H9 (cell line): Measurements from ENCODE around the gene IGSF9B. TPM values are rescaled to one million over a fixed set of nuclear protein-coding genes. Genes with fewer than 3 reads are reported as not detected.

Source experiments
- DNase-seq: peaks from one replicate; pipeline ENCODE4 v3.0.0-alpha.2; 2017
- H2AFZ ChIP-seq: one replicate; pipeline ENCODE4 v1.6.1; 2013; ENCODE audit warnings: mild to moderate bottlenecking, low read length, control low read depth, moderate library complexity
- H2AK5ac ChIP-seq: 2 replicates; pipeline ENCODE4 v1.6.1; 2013; ENCODE audit warnings: low read length, control low read depth, mixed read lengths; ENCODE audit not compliant: insufficient read length
- H2BK120ac ChIP-seq: one replicate; pipeline ENCODE4 v1.6.1; 2013; ENCODE audit warnings: low read depth, mild to moderate bottlenecking, low read length, control low read depth, inconsistent platforms; ENCODE audit not compliant: poor library complexity, severe bottlenecking
- H2BK12ac ChIP-seq: 2 replicates; pipeline ENCODE4 v1.6.1; 2013; ENCODE audit warnings: low read length, control low read depth, mixed read lengths, low read depth; ENCODE audit not compliant: insufficient read length
- H2BK15ac ChIP-seq: 2 replicates; pipeline ENCODE4 v1.6.1; 2013; ENCODE audit warnings: low read depth, low read length, control low read depth
- H2BK20ac ChIP-seq: one replicate; pipeline ENCODE4 v1.6.1; 2013; ENCODE audit warnings: low read depth, mild to moderate bottlenecking, low read length, control low read depth, inconsistent platforms; ENCODE audit not compliant: poor library complexity, severe bottlenecking
- H2BK5ac ChIP-seq: 2 replicates; pipeline ENCODE4 v1.6.1; 2013; ENCODE audit warnings: low read length, control low read depth, mixed read lengths; ENCODE audit not compliant: insufficient read length
- H3K14ac ChIP-seq: 2 replicates; pipeline ENCODE4 v1.6.1; 2013; ENCODE audit warnings: low read length, control low read depth; ENCODE audit not compliant: insufficient read depth
- H3K18ac ChIP-seq: 2 replicates; pipeline ENCODE4 v1.6.1; 2013; ENCODE audit warnings: low read depth, mild to moderate bottlenecking, mixed read lengths, low read length, control low read depth; ENCODE audit not compliant: insufficient read length
- H3K23ac ChIP-seq: 2 replicates; pipeline ENCODE4 v1.6.1; 2013; ENCODE audit warnings: low read length, control low read depth, mixed read lengths, low read depth; ENCODE audit not compliant: insufficient read length
- H3K23me2 ChIP-seq: 2 replicates; pipeline ENCODE4 v1.6.1; 2013; ENCODE audit warnings: low read depth, mild to moderate bottlenecking, mixed read lengths, low read length, control low read depth; ENCODE audit not compliant: insufficient read length, poor library complexity, severe bottlenecking
- H3K27ac ChIP-seq: 2 replicates; pipeline ENCODE4 v1.5.1; 2013; ENCODE audit warnings: low read length, control low read depth, mixed read lengths, low read depth; ENCODE audit not compliant: insufficient read length
- H3K27me3 ChIP-seq: 2 replicates; pipeline ENCODE4 v1.6.1; 2013; ENCODE audit warnings: low read length, control low read depth, inconsistent platforms; ENCODE audit not compliant: insufficient read depth
- H3K4ac ChIP-seq: 2 replicates; pipeline ENCODE4 v1.6.1; 2013; ENCODE audit warnings: low read depth, mild to moderate bottlenecking, control low read depth, inconsistent platforms, low read length, moderate library complexity
- H3K4me1 ChIP-seq: 2 replicates; pipeline ENCODE4 v1.6.1; 2013; ENCODE audit warnings: low read length, control low read depth, inconsistent platforms; ENCODE audit not compliant: insufficient read depth
- H3K4me2 ChIP-seq: 2 replicates; pipeline ENCODE4 v1.6.1; 2013; ENCODE audit warnings: low read length, control low read depth, mixed read lengths; ENCODE audit not compliant: insufficient read length, insufficient read depth
- H3K56ac ChIP-seq: 2 replicates; pipeline ENCODE4 v1.6.1; 2013; ENCODE audit warnings: low read depth, mild to moderate bottlenecking, mixed read lengths, low read length, control low read depth; ENCODE audit not compliant: insufficient read length
- H3K79me1 ChIP-seq: 2 replicates; pipeline ENCODE4 v1.6.1; 2013; ENCODE audit warnings: low read depth, mild to moderate bottlenecking, moderate library complexity, low read length, control low read depth, inconsistent platforms; ENCODE audit not compliant: insufficient read depth, poor library complexity, severe bottlenecking
- H3K79me2 ChIP-seq: 2 replicates; pipeline ENCODE4 v1.6.1; 2013; ENCODE audit warnings: low read length, control low read depth, inconsistent platforms; ENCODE audit not compliant: insufficient read depth
- H3K9ac ChIP-seq: 2 replicates; pipeline ENCODE4 v1.6.1; 2013; ENCODE audit warnings: low read length, control low read depth, mixed read lengths; ENCODE audit not compliant: insufficient read length; ENCODE audit errors: extremely low read depth
- H3K9me3 ChIP-seq: one replicate; pipeline ENCODE4 v1.6.1; 2013; ENCODE audit warnings: low read depth, low read length, inconsistent platforms; ENCODE audit not compliant: control insufficient read depth
- H3T11ph ChIP-seq: one replicate; pipeline ENCODE4 v1.6.1; 2013; ENCODE audit warnings: mild to moderate bottlenecking, low read length, control low read depth, inconsistent platforms
- H4K20me1 ChIP-seq: one replicate; pipeline ENCODE4 v1.6.1; 2013; ENCODE audit not compliant: control insufficient read depth, insufficient read length, insufficient read depth
- H4K5ac ChIP-seq: 2 replicates; pipeline ENCODE4 v1.6.1; 2013; ENCODE audit warnings: low read depth, mild to moderate bottlenecking, mixed read lengths, low read length, control low read depth; ENCODE audit not compliant: insufficient read length
- H4K8ac ChIP-seq: replicated peaks from 2 replicates; pipeline ENCODE4 v1.6.1; 2013; ENCODE audit warnings: low read length, control low read depth, mixed read lengths, low read depth; ENCODE audit not compliant: insufficient read length
- H4K91ac ChIP-seq: 2 replicates; pipeline ENCODE4 v1.6.1; 2013; ENCODE audit warnings: low read depth, mild to moderate bottlenecking, moderate library complexity, mixed read lengths, low read length, control low read depth; ENCODE audit not compliant: insufficient read length
- H3K27ac Mint-ChIP-seq, 3 experiments: 2 replicates in 2 of 3; 3 replicates in 1 of 3; pipeline ENCODE4 v1.8.0; 2020 to 2021; ENCODE audit warnings: mixed read lengths in 3 of 3, mild to moderate bottlenecking in 1 of 3, moderate library complexity in 1 of 3
- H3K27me3 Mint-ChIP-seq: 2 replicates; pipeline ENCODE4 v1.8.0; 2021; ENCODE audit warnings: low read depth, mild to moderate bottlenecking, moderate library complexity, mixed read lengths
- H3K36me3 Mint-ChIP-seq, 3 experiments: 2 replicates in 2 of 3; 3 replicates in 1 of 3; pipeline ENCODE4 v1.8.0; 2020 to 2021; ENCODE audit warnings: low read depth in 3 of 3, mixed read lengths in 3 of 3; ENCODE audit not compliant: insufficient read depth in 1 of 3
- H3K4me1 Mint-ChIP-seq, 2 experiments: 2 replicates each; pipeline ENCODE4 v1.8.0; 2020; ENCODE audit warnings: mixed read lengths in 2 of 2
- H3K4me3 Mint-ChIP-seq, 2 experiments: 2 replicates in 1 of 2; 3 replicates in 1 of 2; pipeline ENCODE4 v1.8.0; 2020 to 2021; ENCODE audit warnings: mild to moderate bottlenecking in 2 of 2, mixed read lengths in 2 of 2, moderate library complexity in 1 of 2
- H3K9me3 Mint-ChIP-seq, 2 experiments: 2 replicates in 1 of 2; 3 replicates in 1 of 2; pipeline ENCODE4 v1.8.0; 2020; ENCODE audit warnings: mild to moderate bottlenecking in 2 of 2, mixed read lengths in 2 of 2, moderate library complexity in 1 of 2
- CTCF ChIP-seq: fragments of 200-600 bp; sonication (generic); conservative IDR thresholded peaks from 3 replicates; pipeline ENCODE4 v1.8.0; 2021; ENCODE audit warnings: antibody characterized with exemption, mild to moderate bottlenecking
- WGBS: extraction: QIAGEN DNeasy Blood & Tissue Kit; methylation state at CpG from one replicate; pipeline ENCODE4 v1.1.7; 2013; ENCODE audit warnings: missing lambda C conversion rate, low lambda C conversion rate, mixed read lengths; ENCODE audit not compliant: insufficient read length; ENCODE audit errors: extremely low coverage; 5-methylcytosine and 5-hydroxymethylcytosine counted together
- total RNA-seq: library from RNA; stranded (reverse); gene quantifications from 2 replicates; pipeline ENCODE4 v1.2.1, GENCODE V29; 2021

Gene IGSF9B
- total RNA-seq, 1 experiment from 2014 or later, result 25.7 TPM

DNA sequence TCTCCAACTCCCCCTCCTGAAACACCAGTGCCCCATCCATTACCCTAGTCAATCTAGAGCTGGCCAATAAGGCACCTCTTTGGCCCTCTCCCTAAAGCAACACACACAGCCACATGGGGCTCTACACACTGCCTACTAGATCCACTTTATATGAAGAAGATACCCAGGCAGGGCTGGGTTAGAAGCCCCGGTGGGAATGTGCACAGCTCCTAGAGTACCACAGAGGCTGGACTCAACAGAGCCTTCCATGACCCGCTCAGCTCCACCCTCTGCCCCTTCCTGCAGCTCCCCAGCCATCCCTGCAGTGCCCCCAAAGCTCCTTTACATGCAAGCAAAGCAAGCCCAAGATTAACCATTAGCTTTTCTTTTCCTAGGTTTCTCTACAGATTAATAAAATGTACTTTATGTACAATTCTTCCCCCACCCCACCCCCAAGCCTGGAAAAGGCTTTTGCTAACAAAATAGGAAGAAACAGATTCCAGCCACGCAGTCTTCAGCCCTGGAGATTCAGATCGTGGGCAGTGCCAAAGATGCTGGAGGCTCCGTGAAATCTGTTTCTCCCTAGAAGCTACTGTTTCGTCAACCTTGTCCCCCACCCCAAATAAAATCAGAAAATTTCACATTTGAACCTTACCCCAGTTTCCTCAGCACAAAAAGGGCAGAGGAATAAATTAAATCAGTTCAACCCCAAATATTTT lies 51.8 kb downstream of the IGSF9B start:
- no peak for TF ChIP-seq CTCF
- H3K18ac ChIP-seq, result no peak overlapping the region
- H3K9me3 Mint-ChIP-seq, result no peaks in the 10 kb centered on the region

More for the DNA sequence above, 51.8 kb downstream of the IGSF9B start:
- Histone ChIP-seq H3K79me1 (no peaks in the 10 kb centered on the region), H4K8ac (no peak overlapping the region), H4K5ac (no peak overlapping the region), H3T11ph (no peak overlapping the region), H2BK120ac (no peak overlapping the region), H3K9me3 (no peaks in the 10 kb centered on the region), H3K23me2 (peaks cover 4% of the 10 kb centered on the region), H3K4me2 (no peak overlapping the region), H3K56ac (no peak overlapping the region), H2AK5ac (no peak overlapping the region), H2BK15ac (no peak overlapping the region), H3K4me1 (no peaks in the 10 kb centered on the region), H3K27me3 (no peaks in the 10 kb centered on the region), H3K4ac (no peak overlapping the region), H2BK12ac (no peak overlapping the region), H2BK5ac (no peak overlapping the region), H2AFZ (no peak overlapping the region), H3K9ac (no peak overlapping the region), H4K20me1 (no peaks in the 10 kb centered on the region), H3K79me2 (no peaks in the 10 kb centered on the region), H4K91ac (no peak overlapping the region), H3K27ac (no peak overlapping the region), H3K14ac (no peak overlapping the region), H3K23ac (no peak overlapping the region), H2BK20ac (no peak overlapping the region)
- no peak for DNase-seq
- Mint-ChIP-seq H3K4me3 (no peak overlapping the region), H3K27ac (no peak overlapping the region), H3K27me3 (no peaks in the 10 kb centered on the region), H3K36me3 (peaks cover 20 to 55% (median 32%) of the 10 kb centered on the region in 3 experiments; a peak in 6 of 7 replicates), H3K4me1 (no peaks in the 10 kb centered on the region)
- WGBS, result no CpG with 5 or more reads among the region's 6 CpGs
